Uterus (tissue), 4 donors: Measurements from ENCODE around the gene EIF5A2. TPM values are rescaled to one million over a fixed set of nuclear protein-coding genes. Genes with fewer than 3 reads are reported as not detected.

Source experiments
- DNase-seq, 2 donors: peaks; one replicate each; pipeline ENCODE4 v3.0.0-alpha.2; 2019 to 2020
- H3K27ac ChIP-seq, 2 donors: fragments of 200-600 bp; sonication (generic); 1 replicate in 1 of 2; 2 replicates in 1 of 2; pipeline ENCODE4 v1.5.1; 2016 to 2018
- H3K27me3 ChIP-seq, 2 donors: fragments of 200-600 bp; sonication (generic); one replicate each; pipeline ENCODE4 v1.5.1; 2018 to 2019; ENCODE audit warnings: control low read depth in 1 of 2
- H3K36me3 ChIP-seq, 2 donors: fragments of 200-600 bp; sonication (generic); one replicate each; pipeline ENCODE4 v1.5.1; 2019; ENCODE audit warnings: control low read depth in 1 of 2
- H3K4me1 ChIP-seq, 2 donors: fragments of 200-600 bp; sonication (generic); one replicate each; pipeline ENCODE4 v1.5.1; 2018 to 2019; ENCODE audit warnings: control low read depth in 1 of 2
- H3K4me3 ChIP-seq, 2 donors: fragments of 200-600 bp; sonication (generic); 1 replicate in 1 of 2; 2 replicates in 1 of 2; pipeline ENCODE4 v1.5.1; 2018 to 2019; ENCODE audit warnings: mild to moderate bottlenecking in 1 of 2
- H3K9me3 ChIP-seq, 2 donors: fragments of 200-600 bp; sonication (generic); one replicate each; pipeline ENCODE4 v1.5.1; 2019; ENCODE audit warnings: control low read depth in 1 of 2
- CTCF ChIP-seq, 4 experiments: fragments of 200-600 bp in 2 of 4; fragments of 450-650 bp in 2 of 4; sonication (generic) in 2 of 4; IDR thresholded peaks; one replicate each; pipeline ENCODE4 v1.5.1; 2016 to 2019; ENCODE audit warnings: antibody characterized with exemption in 4 of 4, mild to moderate bottlenecking in 2 of 4, moderate library complexity in 1 of 4
- POLR2A ChIP-seq, 2 donors: fragments of 450-650 bp; IDR thresholded peaks; one replicate each; pipeline ENCODE4 v1.6.1; 2016; ENCODE audit warnings: antibody characterized with exemption in 2 of 2, mild to moderate bottlenecking in 1 of 2, moderate library complexity in 1 of 2
- intact Hi-C: fragments of 100-400 bp; cut with DNase I; formaldehyde crosslinking; loops from one replicate; pipeline ENCODE4 v1.15.1; 2023; ENCODE audit warnings: low total_unique reads
- total RNA-seq, 4 donors: library from RNA; depleted of rRNA in 3 of 4; stranded (reverse); fragments of >200 nt in 3 of 4; gene quantifications; one replicate each; pipeline versions ENCODE4 v1.1.0 to v1.2.4, GENCODE V29; 2014 to 2023
- donor health status: DM: yes; HTN: yes; CAD: no.

Gene EIF5A2
- total RNA-seq, 4 donors from 2014 or later = 2.8 to 20.5 (median 7.0) TPM

GRCh38 chr3:170867143-170867937 lies 41.1 kb downstream of the EIF5A2 start:
- H3K27ac ChIP-seq = no peak overlapping the region
- H3K4me1 ChIP-seq = peaks cover 0 to 4% of the 10 kb centered on the region in 2 donors
- no peaks in the 10 kb centered on the region for H3K36me3 ChIP-seq
- no peak overlapping the region for H3K4me3 ChIP-seq
- H3K27me3 ChIP-seq = no peaks in the 10 kb centered on the region
- intact Hi-C loops = no loop called here
- DNase-seq = no peak
- H3K9me3 ChIP-seq = no peaks in the 10 kb centered on the region
- TF ChIP-seq CTCF (IDR thresholded peaks at IDR 0.05) (no peak), POLR2A (IDR thresholded peaks at IDR 0.05) (no peak)

GRCh38 chr3:170866499-170866898 lies 41.9 kb downstream of the EIF5A2 start:
- intact Hi-C loops = no loop called here
- TF ChIP-seq CTCF (IDR thresholded peaks at IDR 0.05) (no peak), POLR2A (IDR thresholded peaks at IDR 0.05) (no peak)
- no peaks in the 10 kb centered on the region for H3K27me3 ChIP-seq
- H3K27ac ChIP-seq = no peak overlapping the region
- no peaks in the 10 kb centered on the region for H3K36me3 ChIP-seq
- H3K4me1 ChIP-seq = peaks cover 0 to 4% of the 10 kb centered on the region in 2 donors
- no peaks in the 10 kb centered on the region for H3K9me3 ChIP-seq
- H3K4me3 ChIP-seq = no peak overlapping the region
- DNase-seq = no peak

- Histone ChIP-seq H3K4me3 (no peak overlapping the region), H3K4me1 (peaks cover 0 to 4% of the 10 kb centered on the region in 2 donors), H3K27ac (no peak overlapping the region), H3K9me3 (no peaks in the 10 kb centered on the region), H3K27me3 (no peaks in the 10 kb centered on the region), H3K36me3 (no peaks in the 10 kb centered on the region)
- TF ChIP-seq POLR2A (IDR thresholded peaks at IDR 0.05) = no peak
- DNase-seq = no peak
- intact Hi-C loops = no loop called here
Measured at GRCh38 chr3:170865209-170866094, 43.0 kb downstream of the EIF5A2 start.

GRCh38 chr3:170864525-170865208 lies 43.8 kb downstream of the EIF5A2 start:
- Histone ChIP-seq H3K27me3 (no peaks in the 10 kb centered on the region), H3K4me3 (no peak overlapping the region), H3K27ac (no peak overlapping the region), H3K4me1 (peaks cover 0 to 4% of the 10 kb centered on the region in 2 donors), H3K9me3 (no peaks in the 10 kb centered on the region), H3K36me3 (no peaks in the 10 kb centered on the region)
- intact Hi-C loops = no loop called here
- DNase-seq = no peak
- TF ChIP-seq CTCF (IDR thresholded peaks at IDR 0.05) = no peak
- no peak for TF ChIP-seq POLR2A (IDR thresholded peaks at IDR 0.05)

GRCh38 chr3:170863816-170864215 lies 44.6 kb downstream of the EIF5A2 start:
- Histone ChIP-seq H3K4me3 (no peak overlapping the region), H3K27me3 (no peaks in the 10 kb centered on the region), H3K4me1 (peaks cover 0 to 4% of the 10 kb centered on the region in 2 donors), H3K9me3 (no peaks in the 10 kb centered on the region), H3K36me3 (no peaks in the 10 kb centered on the region), H3K27ac (no peak overlapping the region)
- TF ChIP-seq POLR2A (IDR thresholded peaks at IDR 0.05) (no peak), CTCF (IDR thresholded peaks at IDR 0.05) (no peak)
- intact Hi-C loops = no loop called here
- DNase-seq = no peak
